IPS-NIHi7 (cell line): ENCODE measurements around the gene FAF1.
"Not testable (repeated sequence)": the region's sequence is repeated elsewhere in the genome, so short reads cannot be mapped to it uniquely, and the experiment has no call there.

ENCODE experiments used
- DNase-seq: peaks from one replicate; pipeline ENCODE4 v3.0.0; 2012; ENCODE audit warnings: mixed read lengths; ENCODE audit errors: extremely low spot score

FAF1 gene

DNA sequence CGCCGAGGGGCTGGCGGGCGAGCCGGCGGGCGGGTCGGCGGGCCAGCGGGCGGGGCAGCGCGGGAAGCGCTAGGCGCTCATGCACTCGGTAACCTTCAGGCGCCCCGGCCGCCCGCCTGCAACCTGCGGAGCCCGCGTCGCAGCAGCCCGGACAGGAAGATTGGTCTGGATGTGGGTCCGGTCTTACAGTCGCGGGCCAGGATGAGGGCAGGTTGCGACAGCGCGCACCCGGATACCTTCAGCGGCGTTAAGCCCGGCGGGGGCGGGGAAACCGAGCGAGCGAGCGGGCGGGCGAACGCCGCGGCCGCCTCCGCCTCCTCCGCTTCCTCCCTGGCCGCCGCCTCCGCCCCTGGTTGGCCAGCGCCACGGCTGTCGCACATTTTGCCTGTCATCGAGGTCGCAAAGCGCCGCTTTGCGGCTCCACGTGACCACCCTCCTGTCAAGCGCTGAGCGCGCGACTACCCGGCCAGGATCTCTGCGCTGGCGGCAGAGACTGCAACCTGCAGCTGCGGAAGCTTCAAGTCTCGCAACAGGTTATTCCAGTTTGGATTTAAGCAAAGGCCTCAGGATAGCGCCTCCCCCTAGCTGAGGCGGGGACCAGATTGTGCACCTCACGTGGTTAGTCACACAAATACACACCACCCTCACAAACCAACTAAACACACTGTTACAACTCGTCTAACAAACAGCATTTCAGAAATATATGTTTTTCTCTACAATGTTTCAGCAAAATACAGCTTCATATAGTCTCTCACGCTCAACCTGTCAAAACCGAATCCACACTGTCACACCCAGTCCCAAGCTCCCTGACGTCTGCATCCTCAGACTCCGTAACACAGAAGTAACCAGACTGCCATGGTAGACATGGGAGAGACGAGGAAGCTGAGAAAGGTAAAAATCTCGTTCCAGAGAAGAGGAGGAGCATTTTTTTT, at the start of gene FAF1:
TSS of gene FAF1 (minus strand) at position 355 of the 932 bp plus-strand sequence. CDS start 456 bp downstream, outside the sequence.
- DNase-seq = peak; percentile 96

DNA sequence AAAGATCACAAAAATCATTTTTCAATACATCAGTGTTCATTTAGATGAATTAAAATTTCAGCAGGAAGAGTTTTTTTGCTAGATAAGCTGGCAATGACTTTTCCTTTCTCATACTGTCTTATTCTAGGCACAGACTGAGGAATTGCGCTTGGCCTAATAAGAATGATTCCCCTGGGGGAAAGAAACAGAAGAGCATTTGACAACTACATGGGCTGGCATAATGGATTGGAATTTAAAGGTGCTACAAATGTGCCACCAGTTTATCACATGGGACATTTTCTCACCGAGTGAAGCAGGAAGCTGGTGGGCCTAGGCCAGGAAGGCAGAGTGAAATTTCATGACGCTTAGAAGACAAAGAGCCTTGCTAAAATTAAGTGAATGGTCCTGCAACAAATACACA, 49.3 kb upstream of the FAF1 start:
- no peak for DNase-seq

DNA sequence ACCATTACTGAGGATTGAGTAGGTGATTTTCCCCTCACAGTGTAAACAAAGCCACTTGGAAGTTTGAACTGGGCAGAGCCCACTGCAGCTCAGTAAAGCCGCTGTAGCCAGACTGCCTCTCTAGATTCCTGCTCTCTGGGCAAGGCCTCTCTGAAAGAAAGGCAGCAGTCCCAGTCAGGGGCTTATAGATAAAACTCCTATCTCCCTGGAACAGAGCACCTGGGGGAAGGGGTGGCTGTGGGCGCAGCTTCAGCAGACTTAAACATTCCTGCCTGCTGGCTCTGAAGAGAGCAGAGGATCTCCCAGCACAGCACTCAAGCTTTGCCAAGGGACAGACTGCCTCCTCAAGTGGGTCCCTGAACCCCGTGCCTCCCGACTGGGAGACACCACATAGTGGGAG, 45.5 kb upstream of the FAF1 start:
- not testable (repeated sequence) for DNase-seq

- no peak for DNase-seq
These were observed 42.4 kb upstream of the FAF1 start for GRCh38 chr1:51002516-51002915.

DNA sequence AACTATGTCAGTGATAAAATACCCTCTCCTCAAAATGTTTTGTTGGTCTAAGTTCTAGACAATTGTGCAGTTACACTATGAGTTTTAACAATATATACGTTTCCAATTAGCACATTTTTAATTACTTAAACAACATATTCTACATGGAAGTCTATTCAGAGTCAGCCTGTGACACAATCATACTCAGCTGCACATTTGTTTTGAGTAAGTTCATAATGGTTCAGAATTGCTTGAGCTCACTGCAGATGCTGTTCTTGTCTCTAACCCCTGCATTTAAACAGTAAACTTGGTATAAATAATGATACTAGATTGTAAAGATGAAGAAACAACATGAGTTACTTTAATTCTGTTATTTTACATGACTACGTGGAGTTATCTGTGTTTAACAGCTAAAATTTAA, 40.6 kb upstream of the FAF1 start:
- no peak for DNase-seq

DNA sequence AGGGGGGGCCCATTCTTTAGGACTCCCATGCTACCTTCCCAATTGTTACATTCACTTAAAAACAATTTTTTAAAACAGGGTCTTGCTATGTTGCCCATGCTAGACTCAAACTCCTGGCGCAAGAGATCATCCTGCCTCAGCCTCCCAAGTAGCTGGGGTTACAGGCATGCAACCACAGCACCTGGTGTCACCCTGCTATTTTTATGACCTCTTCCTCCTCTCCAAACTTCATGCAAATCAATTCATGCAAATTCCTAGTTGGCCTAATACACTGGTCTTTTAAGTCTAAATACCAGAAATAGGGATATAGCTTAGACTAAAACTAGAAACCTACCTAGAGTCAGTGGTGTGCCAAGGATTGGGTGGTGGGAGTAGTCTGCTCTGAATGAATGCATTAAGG, 40.1 kb upstream of the FAF1 start:
- DNase-seq = no peak

DNA sequence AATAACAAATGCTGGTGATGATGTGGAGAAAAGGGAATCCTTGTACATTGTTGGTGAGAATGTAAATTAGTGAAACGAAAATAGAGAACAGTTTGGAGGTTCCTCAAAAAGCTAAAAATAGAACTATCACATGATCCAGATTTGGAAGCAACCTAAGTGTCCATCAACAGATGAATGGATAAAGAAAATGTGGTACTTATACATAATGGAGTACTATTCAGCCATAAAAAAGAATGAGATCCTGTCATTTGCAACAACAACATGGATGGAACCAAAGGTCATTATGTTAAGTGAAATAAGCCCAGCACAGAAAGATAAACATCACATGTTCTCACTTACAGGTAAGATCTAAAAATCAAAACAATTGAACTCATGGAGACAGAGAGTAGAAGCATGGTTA, 39.3 kb upstream of the FAF1 start:
- DNase-seq = not testable (repeated sequence)

- DNase-seq = no peak
These were observed 36.0 kb upstream of the FAF1 start for GRCh38 chr1:50996083-50996482.

DNA sequence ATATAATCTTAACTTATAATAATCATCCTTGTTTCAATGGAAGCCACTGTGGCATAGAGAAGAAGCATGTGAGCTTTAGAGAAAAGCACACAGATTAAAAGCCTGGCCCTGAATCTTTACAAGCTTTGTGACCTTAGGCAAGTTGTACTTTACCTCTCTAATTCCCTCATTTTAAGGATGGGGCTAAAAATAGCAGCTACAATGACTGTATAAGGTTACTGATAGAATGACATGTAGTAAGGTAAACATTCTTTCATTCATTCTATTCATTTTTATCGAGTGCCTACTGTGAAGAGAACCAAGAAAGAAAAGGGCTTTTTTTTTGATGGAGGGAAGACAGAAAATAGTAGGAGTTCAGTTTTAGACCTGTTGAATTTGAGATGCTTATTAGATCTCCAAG, 35.6 kb upstream of the FAF1 start:
- DNase-seq = no peak

DNA sequence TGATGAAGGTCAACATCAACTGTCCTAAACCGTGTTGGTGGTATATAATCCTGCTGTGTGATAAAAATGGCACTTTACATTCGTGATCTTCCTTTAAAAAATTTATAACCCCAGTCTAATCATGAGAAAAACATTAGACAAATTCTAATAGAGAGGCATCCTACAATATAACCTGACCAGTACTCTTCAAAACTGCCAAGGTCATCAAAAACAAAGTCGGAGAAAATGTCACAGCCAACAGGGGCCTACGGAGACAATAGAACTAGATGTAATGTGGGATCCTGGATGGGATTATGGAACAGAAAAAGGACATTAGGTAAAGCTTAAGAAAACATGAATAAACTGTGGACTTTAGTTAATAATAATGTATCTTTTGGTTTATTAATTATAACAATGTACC, 34.9 kb upstream of the FAF1 start:
- DNase-seq = no peak

GRCh38 chr1:50993645-50994044, 33.6 kb upstream of the FAF1 start:
- DNase-seq = no peak

- DNase-seq = no peak
These were observed 32.7 kb upstream of the FAF1 start for GRCh38 chr1:50992532-50993318.

GRCh38 chr1:50989694-50990093, 29.6 kb upstream of the FAF1 start:
- DNase-seq = no peak

DNA sequence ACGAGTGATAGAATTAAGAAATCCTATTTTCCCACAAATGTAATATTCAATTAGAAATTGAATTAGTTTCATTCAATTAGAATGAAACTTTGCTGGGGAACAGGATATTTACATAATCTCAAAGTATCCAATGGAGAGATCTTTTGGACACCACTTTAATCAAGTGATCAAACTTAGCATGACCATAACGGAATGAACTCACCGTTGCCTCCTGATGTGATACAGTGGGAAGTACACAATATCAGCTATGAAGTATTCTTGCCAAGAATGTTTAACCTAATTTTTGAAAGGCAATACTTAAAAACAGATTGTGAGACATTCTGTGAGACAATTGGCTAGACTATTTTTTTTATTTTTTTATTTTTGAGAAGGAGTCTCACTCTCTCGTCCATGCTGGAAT, 26.6 kb upstream of the FAF1 start:
- DNase-seq = no peak

DNA sequence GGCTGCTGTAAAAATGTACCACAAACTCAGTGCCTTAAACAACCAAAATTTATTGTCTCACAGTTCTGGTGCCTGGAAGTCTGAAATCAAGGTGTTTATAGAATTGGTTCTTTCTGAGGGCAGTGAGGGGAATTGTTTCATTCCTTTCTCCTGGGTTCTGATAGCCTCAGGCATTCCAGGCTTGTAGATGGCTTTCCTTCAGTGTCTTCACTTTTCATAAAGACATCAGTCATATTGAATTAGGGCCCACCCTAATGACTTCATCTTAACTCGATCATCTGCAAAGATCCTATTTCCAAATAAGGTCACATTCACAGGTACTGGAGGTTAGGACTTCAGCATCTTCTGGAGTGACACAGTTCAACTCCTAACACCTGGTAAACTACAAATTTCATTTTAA, 25.0 kb upstream of the FAF1 start:
- DNase-seq = no peak

DNA sequence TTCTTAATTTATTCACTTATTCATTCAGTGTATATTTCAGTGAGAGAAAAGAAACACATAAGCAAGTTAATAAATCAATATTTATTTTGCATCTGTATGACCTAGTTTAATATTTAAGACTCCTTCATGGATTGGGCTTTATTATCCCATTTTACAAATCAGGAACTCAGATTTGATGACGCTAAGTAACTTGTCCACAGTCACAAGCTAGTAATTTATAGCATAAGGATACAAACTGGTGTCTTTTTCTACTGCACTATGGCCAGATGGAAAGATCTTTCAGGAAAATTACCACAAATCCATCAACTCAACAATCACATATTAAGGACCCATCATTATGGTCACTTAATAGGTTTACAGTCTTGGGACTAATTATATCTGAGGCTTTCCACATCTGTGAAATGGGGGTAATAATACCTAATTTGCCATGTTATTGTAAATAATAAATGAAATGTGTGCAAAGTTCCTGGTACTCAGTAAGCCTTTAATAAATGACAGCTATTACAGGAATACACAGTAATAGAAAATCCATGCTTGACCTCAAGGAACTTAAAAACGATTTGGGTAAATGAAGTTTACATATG, 23.2 kb upstream of the FAF1 start:
- no peak for DNase-seq

DNA sequence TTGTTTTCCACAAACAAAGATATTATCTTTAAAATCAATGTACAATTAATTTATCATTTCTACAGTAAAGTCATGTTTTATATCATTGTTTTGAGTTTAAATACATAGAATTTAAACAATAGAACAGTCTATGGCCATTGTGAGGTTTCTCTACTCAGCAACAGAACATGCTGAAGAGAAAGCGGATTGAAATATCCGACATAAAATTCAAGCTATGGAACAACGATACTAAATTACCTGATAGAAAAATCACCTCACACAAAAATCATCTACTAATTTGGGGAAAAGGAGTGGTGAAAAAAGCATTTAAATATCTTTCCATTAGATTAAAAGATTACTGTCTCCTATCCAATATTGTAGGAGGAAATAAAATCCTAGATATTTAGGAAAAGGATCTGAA, 22.5 kb upstream of the FAF1 start:
- DNase-seq = no peak

DNA sequence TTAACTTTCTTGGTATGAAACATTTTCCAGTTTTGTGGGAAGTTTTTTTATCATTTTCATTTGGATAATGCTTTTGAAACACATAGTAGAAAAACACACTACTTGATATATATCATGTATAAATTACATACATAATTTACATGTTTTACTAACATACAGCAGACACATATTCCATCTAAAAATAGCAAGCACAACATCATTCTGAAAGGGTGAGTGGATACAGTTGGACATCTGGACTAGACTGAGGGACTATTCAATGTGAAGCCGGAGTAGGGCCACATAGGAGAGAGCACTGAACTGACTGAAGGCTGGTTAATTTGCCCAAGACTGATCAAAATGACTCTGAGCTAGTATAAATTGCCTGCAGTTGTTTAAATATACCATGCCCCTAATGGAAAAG, 21.7 kb upstream of the FAF1 start:
- no peak for DNase-seq

- no peak for DNase-seq
These were observed 20.4 kb upstream of the FAF1 start for GRCh38 chr1:50980505-50980904.

DNA sequence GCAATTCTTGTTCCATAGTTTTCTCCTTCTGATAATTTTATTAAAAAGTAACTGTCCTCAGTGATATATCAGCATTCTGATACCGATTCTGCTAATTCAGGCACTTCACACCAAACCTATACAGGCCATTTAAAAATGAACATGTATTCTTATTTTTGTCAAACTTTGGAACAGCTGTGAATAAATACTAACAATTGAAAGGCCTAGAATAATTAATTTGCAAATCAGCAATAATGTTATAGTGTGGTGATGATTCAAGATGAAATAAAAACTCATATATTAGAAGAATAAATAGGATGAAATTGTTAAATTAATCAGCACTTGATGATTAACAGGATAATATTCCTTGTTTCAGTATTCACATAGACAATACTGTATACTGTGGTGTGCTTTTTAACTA, 19.9 kb upstream of the FAF1 start:
- no peak for DNase-seq

DNA sequence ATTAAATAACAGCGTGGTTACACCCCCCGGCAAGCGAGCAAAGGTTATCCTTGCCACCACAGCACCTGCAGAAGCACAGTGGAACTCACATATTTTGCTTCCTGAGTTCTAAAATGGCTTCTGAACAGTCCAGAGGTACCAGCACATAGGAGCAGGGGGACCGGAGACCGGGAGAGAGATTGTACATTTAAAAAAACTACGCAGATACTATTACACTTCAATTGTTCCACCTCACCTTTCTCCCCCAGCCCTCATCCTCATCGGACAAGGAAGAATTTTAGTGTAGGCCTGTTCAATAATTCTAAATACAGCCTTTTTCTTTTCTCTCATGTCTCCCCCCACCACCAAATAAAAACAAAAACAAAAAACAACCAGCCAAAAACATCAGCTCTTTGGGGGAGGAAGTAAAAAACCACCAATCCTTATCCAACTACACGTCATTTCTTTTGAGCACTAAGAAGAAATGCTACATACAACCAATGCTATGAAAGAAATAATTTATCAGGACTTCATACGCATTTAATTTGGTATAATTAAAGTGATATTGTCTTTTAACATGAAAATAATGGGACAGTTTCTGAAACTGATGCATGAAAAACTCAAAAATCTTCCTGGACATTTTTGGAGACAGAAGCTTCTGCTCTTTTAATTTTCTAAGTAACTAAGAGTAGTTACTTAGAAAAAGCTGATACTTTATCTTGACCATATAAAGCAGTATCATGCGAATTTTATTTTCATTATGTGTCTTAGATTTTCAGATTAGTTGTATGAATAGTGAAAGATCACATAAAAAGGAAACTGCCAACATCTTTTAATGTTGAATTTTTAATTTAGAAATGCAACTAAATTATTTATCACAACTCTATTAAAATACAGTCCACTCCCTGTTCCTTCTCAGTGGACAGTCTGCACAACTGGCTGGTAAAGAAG, 19.1 kb upstream of the FAF1 start:
- DNase-seq = peak; percentile 11
